ENCODE results near the gene KIFC3.

Gene KIFC3

GRCh38 chr16:57766714-57767348, 35.5 kb downstream of the KIFC3 start:
- no peak overlapping the region for H3K27ac Mint-ChIP-seq
- DNase-seq = no peak
- no peak for TF ChIP-seq CTCF (IDR thresholded peaks at IDR 0.05)
- no peaks in the 10 kb centered on the region for H3K36me3 Mint-ChIP-seq (ENCODE audit: low read depth)
- H3K27me3 Mint-ChIP-seq (ENCODE audit: low read depth, poor library complexity) = peaks cover 3% of the 10 kb centered on the region
- no peaks in the 10 kb centered on the region for H3K9me3 Mint-ChIP-seq
- H3K4me3 Mint-ChIP-seq = no peak overlapping the region
- peaks cover 21% of the 10 kb centered on the region for H3K4me1 Mint-ChIP-seq

- no peak for DNase-seq
- H3K36me3 Mint-ChIP-seq (ENCODE audit: low read depth) = no peaks in the 10 kb centered on the region
- no peak overlapping the region for H3K4me3 Mint-ChIP-seq
- H3K4me1 Mint-ChIP-seq = peaks cover 17% of the 10 kb centered on the region
- no peaks in the 10 kb centered on the region for H3K9me3 Mint-ChIP-seq
- peaks cover 3% of the 10 kb centered on the region for H3K27me3 Mint-ChIP-seq (ENCODE audit: low read depth, poor library complexity)
- TF ChIP-seq CTCF (IDR thresholded peaks at IDR 0.05) = no peak
- H3K27ac Mint-ChIP-seq = no peak overlapping the region
Measured at GRCh38 chr16:57765160-57765728, 37.0 kb downstream of the KIFC3 start.

- DNase-seq = peak; percentile 52
- peaks cover 22% of the 10 kb centered on the region for H3K4me1 Mint-ChIP-seq
- H3K27ac Mint-ChIP-seq = no peak overlapping the region
- H3K36me3 Mint-ChIP-seq (ENCODE audit: low read depth) = no peaks in the 10 kb centered on the region
- TF ChIP-seq CTCF (IDR thresholded peaks at IDR 0.05) = no peak
- H3K4me3 Mint-ChIP-seq = no peak overlapping the region
- peaks cover 3% of the 10 kb centered on the region for H3K27me3 Mint-ChIP-seq (ENCODE audit: low read depth, poor library complexity)
- H3K9me3 Mint-ChIP-seq = no peaks in the 10 kb centered on the region
Measured at GRCh38 chr16:57764341-57765159, 37.7 kb downstream of the KIFC3 start.

- Mint-ChIP-seq H3K27ac (no peak overlapping the region), H3K4me1 (peaks cover 22% of the 10 kb centered on the region), H3K9me3 (no peaks in the 10 kb centered on the region), H3K27me3 (ENCODE audit: low read depth, poor library complexity) (peaks cover 3% of the 10 kb centered on the region), H3K36me3 (ENCODE audit: low read depth) (no peaks in the 10 kb centered on the region), H3K4me3 (no peak overlapping the region)
- no peak for TF ChIP-seq CTCF (IDR thresholded peaks at IDR 0.05)
- no peak for DNase-seq
Measured at GRCh38 chr16:57764006-57764340, 38.3 kb downstream of the KIFC3 start.

- no peak for DNase-seq
- Mint-ChIP-seq H3K4me1 (peaks cover 22% of the 10 kb centered on the region), H3K27ac (no peak overlapping the region), H3K9me3 (no peaks in the 10 kb centered on the region), H3K27me3 (ENCODE audit: low read depth, poor library complexity) (peaks cover 3% of the 10 kb centered on the region), H3K4me3 (no peak overlapping the region), H3K36me3 (ENCODE audit: low read depth) (no peaks in the 10 kb centered on the region)
- no peak for TF ChIP-seq CTCF (IDR thresholded peaks at IDR 0.05)
Measured at GRCh38 chr16:57763285-57764005, 38.8 kb downstream of the KIFC3 start.
